HG03060 (cell line): ENCODE measurements around the gene CLPX.
"Not testable (repeated sequence)": the region's sequence is repeated elsewhere in the genome, so short reads cannot be mapped to it uniquely, and the experiment has no call there.

ENCODE experiments used
- ATAC-seq: cut with Tn5 transposase; IDR thresholded peaks from one replicate; pipeline ENCODE4 v1.9.1; 2021; ENCODE audit warnings: low read depth, moderate number of reproducible peaks; ENCODE audit not compliant: unreplicated experiment

Gene CLPX

GRCh38 chr15:65184868-65185717 is at the start of gene CLPX:
TSS of gene CLPX (minus strand) at chr15:65185342. CDS start at chr15:65185153, 189 bp downstream.
- peak; percentile 55 for ATAC-seq

GRCh38 chr15:65233696-65234095 is 48.6 kb upstream of the CLPX start:
- ATAC-seq = no peak

- no peak for ATAC-seq
Measured at GRCh38 chr15:65232520-65232919, 47.4 kb upstream of the CLPX start.

- no peak for ATAC-seq
Measured at GRCh38 chr15:65231306-65231705, 46.2 kb upstream of the CLPX start.

- ATAC-seq = not testable (repeated sequence)
Measured at GRCh38 chr15:65226901-65227300, 41.8 kb upstream of the CLPX start.

- ATAC-seq = no peak
Measured at GRCh38 chr15:65226221-65226620, 41.1 kb upstream of the CLPX start.

- no peak for ATAC-seq
Measured at GRCh38 chr15:65223996-65224395, 38.9 kb upstream of the CLPX start.

- no peak for ATAC-seq
Measured at GRCh38 chr15:65222891-65223290, 37.7 kb upstream of the CLPX start.

GRCh38 chr15:65221697-65222096 is 36.6 kb upstream of the CLPX start:
- ATAC-seq = no peak

GRCh38 chr15:65219137-65219536 is 34.0 kb upstream of the CLPX start:
- ATAC-seq = no peak

GRCh38 chr15:65217526-65218482 is 32.7 kb upstream of the CLPX start:
- ATAC-seq = no peak

- ATAC-seq = no peak
Measured at GRCh38 chr15:65215496-65215895, 30.4 kb upstream of the CLPX start.

GRCh38 chr15:65214010-65214409 is 28.9 kb upstream of the CLPX start:
- ATAC-seq = no peak

- no peak for ATAC-seq
Measured at GRCh38 chr15:65213241-65213640, 28.1 kb upstream of the CLPX start.

- no peak for ATAC-seq
Measured at GRCh38 chr15:65212097-65212496, 27.0 kb upstream of the CLPX start.

- no peak for ATAC-seq
Measured at GRCh38 chr15:65211482-65211982, 26.4 kb upstream of the CLPX start.

- ATAC-seq = no peak
Measured at GRCh38 chr15:65210770-65211481, 25.8 kb upstream of the CLPX start, which contains the start of gene CILP. TSS of gene CILP (minus strand) at chr15:65211473. CDS start at chr15:65209755, 1,718 bp downstream.

GRCh38 chr15:65209701-65210643 is 24.8 kb upstream of the CLPX start:
- no peak for ATAC-seq

- no peak for ATAC-seq
Measured at GRCh38 chr15:65208647-65209046, 23.5 kb upstream of the CLPX start.
